ENCODE results near the gene RUNX1.

- TF ChIP-seq, protein P1, sequence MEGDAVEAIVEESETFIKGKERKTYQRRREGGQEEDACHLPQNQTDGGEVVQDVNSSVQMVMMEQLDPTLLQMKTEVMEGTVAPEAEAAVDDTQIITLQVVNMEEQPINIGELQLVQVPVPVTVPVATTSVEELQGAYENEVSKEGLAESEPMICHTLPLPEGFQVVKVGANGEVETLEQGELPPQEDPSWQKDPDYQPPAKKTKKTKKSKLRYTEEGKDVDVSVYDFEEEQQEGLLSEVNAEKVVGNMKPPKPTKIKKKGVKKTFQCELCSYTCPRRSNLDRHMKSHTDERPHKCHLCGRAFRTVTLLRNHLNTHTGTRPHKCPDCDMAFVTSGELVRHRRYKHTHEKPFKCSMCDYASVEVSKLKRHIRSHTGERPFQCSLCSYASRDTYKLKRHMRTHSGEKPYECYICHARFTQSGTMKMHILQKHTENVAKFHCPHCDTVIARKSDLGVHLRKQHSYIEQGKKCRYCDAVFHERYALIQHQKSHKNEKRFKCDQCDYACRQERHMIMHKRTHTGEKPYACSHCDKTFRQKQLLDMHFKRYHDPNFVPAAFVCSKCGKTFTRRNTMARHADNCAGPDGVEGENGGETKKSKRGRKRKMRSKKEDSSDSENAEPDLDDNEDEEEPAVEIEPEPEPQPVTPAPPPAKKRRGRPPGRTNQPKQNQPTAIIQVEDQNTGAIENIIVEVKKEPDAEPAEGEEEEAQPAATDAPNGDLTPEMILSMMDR (IDR thresholded peaks at IDR 0.05) = no peak
- TF ChIP-seq POLR2AphosphoS5 (IDR thresholded peaks at IDR 0.05) (no peak), POLR2A (IDR thresholded peaks at IDR 0.05) (no peak)
These were observed 42.3 kb downstream of the RUNX1 start for GRCh38 chr21:35006771-35007170.
